ENCODE measurements around the gene NPRL2. TPM values are rescaled to one million over a fixed set of nuclear protein-coding genes. Genes with fewer than 3 reads are reported as not detected.

NPRL2 gene
- total and polyA plus RNA-seq, 9 of the 15 experiments (the other 6 are each of a cell fraction or from before 2014, with no cell fraction given): 17.4 to 40.4 (median 24.4) TPM

DNA sequence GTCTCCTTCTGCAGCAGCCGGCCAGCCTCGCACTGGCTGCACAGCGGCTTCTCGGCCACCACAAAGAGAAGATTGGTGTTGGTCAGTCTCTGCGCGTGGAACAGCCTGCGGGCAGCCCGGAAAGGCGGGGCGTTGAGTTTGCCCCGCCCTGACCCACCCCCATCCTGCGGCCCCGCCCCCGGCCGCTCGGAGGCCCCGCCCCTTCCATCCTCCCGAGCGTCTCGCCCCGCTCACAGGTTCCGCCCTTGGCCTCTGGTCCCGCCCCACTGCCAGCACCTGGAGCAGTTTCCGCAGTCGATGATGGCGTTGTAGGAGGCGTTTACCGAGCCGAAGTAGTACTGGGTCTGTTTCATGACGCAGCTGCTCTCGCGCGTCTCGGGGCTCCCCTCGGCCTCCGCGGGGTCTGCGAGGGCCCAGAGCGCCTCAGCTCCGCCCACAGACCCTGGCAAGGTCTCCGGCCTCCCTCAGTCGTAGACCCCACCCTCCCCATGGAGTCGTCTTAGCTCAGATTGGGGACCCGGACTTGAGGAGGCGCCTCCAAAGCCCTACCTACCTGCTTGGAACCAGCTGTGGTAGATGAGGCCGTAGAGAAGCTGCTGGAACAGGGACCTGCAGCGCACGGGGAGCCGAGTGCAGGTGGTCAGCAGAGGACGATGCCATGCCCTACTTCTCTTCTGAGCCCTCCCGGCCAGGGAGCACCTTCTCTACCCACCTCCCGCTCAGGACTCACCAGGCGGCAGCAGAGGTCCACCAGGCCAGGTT lies 14.7 kb upstream of the NPRL2 start:
- Histone ChIP-seq H3K4me2 (ENCODE audit: insufficient read depth, low read length) (peak overlapping the region; percentile 69), H3K4me1 (replicated peaks in 1 of 2; ENCODE audit: control insufficient read depth in 2 of 2, insufficient read depth in 2 of 2, low read length in 2 of 2) (peaks cover 0 to 30% of the 10 kb centered on the region in 2 experiments; a peak in 3 of 5 replicates), H4K20me1 (replicated peaks; ENCODE audit: control insufficient read depth, insufficient read depth, low read length) (no peaks in the 10 kb centered on the region), H3K4me3 (peak overlapping the region; percentile 39), H3K9me3 (replicated peaks; ENCODE audit: control insufficient read depth, insufficient read depth, low read depth, low read length) (no peaks in the 10 kb centered on the region), H3K79me2 (ENCODE audit: control insufficient read depth, insufficient read depth, low read length) (no peaks in the 10 kb centered on the region), H3K27me3 (ENCODE audit: control insufficient read depth in 2 of 2, insufficient read depth in 2 of 2, low read length in 2 of 2) (no peaks in the 10 kb centered on the region), H3K27ac (ENCODE audit: extremely low read depth, low read depth, low read length) (no peak overlapping the region), H3K36me3 (ENCODE audit: control insufficient read depth, insufficient read depth, low read length) (no peaks in the 10 kb centered on the region), H2AFZ (ENCODE audit: low read depth, low read length) (peak overlapping the region; percentile 91), H3K9me1 (ENCODE audit: control insufficient read depth, insufficient read depth, low read length) (no peaks in the 10 kb centered on the region), H3K9ac (ENCODE audit: insufficient read depth in 1 of 2, low read depth in 2 of 2, low read length in 2 of 2) (peak overlapping the region; percentile 22 to 92; a peak in 2 of 4 replicates)
- intact Hi-C loops (cut with micrococcal nuclease): no loop called here
- BruUV-seq (replicated peaks): no TSS peak
- DNase-seq (ENCODE audit: extremely low read depth in 1 of 4, low spot score in 3 of 4) (peak; percentile 87 to 93 (median 90)), FAIRE-seq (peak; percentile 84), ATAC-seq (peak; percentile 94)
- in situ Hi-C loops (cut with MboI): no loop called here
- ChIA-PET POLR2A (interaction anchor here (0.6 to 1.0 kb wide), 4 partner anchors 11 to 87 kb away, joined by 3 to 4 read pairs (median 3); no protein-coding TSS in a partner anchor), CTCF (ENCODE audit: low intra/inter-chr PET ratio) (no interaction called here)
- WGBS (ENCODE audit: insufficient coverage, low coverage, missing lambda C conversion rate): 3% methylated on average over 32 of the region's 53 CpGs
- TF ChIP-seq GABPB1 (CRISPR knock-in tag; IDR thresholded peaks at IDR 0.05) (0 out of 2 replicates have a peak, but pooled peaks have one; percentile 7), RCOR1 (IDR thresholded peaks at IDR 0.05; ENCODE audit: borderline replicate concordance in 1 of 2, low read depth in 2 of 2, low read length in 2 of 2) (0 out of 4 replicates have a peak, but pooled peaks of 1 of the 2 experiments have one; percentile 4), BDP1 (IDR thresholded peaks at IDR 0.05; ENCODE audit: insufficient read depth, insufficient read length) (no peak), NFATC3 (IDR thresholded peaks at IDR 0.05) (no peak), ZNF695 (CRISPR knock-in tag; IDR thresholded peaks at IDR 0.05) (no peak), STAT5B (CRISPR knock-in tag; IDR thresholded peaks at IDR 0.05) (no peak), PPARD (CRISPR knock-in tag; IDR thresholded peaks at IDR 0.05) (no peak), RAD51 (IDR thresholded peaks at IDR 0.05; ENCODE audit: borderline replicate concordance, low read depth) (no peak), RBM15 (IDR thresholded peaks at IDR 0.05; ENCODE audit: insufficient read depth, low read length) (no peak), HNRNPH1 (optimal IDR thresholded peaks at IDR 0.05; ENCODE audit: low read depth, low read length) (no peak), CREB1 (IDR thresholded peaks at IDR 0.05) (0 out of 2 replicates have a peak, but pooled peaks have one; percentile 30), CREB1 (CRISPR knock-in tag; IDR thresholded peaks at IDR 0.05) (no peak), TCFL5 (CRISPR knock-in tag; conservative IDR thresholded peaks at IDR 0.05) (no peak), ZNF174 (CRISPR knock-in tag; IDR thresholded peaks at IDR 0.05) (no peak), CHD2 (IDR thresholded peaks at IDR 0.05; ENCODE audit: low read depth, low read length) (peak; percentile 25; the same call in 1 of the 2 replicates), ATF1 (CRISPR knock-in tag; IDR thresholded peaks at IDR 0.05) (no peak), ATF1 (tag; IDR thresholded peaks at IDR 0.05) (0 out of 2 replicates have a peak, but pooled peaks have one; percentile 11), TBP (optimal IDR thresholded peaks at IDR 0.05; ENCODE audit: low read depth, low read length) (peak; percentile 30), JUN (IDR thresholded peaks at IDR 0.05; ENCODE audit: borderline replicate concordance, low read depth, low read length) (no peak), JUN (CRISPR knock-in tag; IDR thresholded peaks at IDR 0.05; ENCODE audit: borderline replicate concordance) (no peak), MAZ (CRISPR knock-in tag; conservative IDR thresholded peaks at IDR 0.05 in 1 of 2, IDR thresholded peaks at IDR 0.05 in 1 of 2) (0 out of 4 replicates have a peak, but pooled peaks of 1 of the 2 experiments have one; percentile 16), ZNF445 (CRISPR knock-in tag; IDR thresholded peaks at IDR 0.05; ENCODE audit: low read depth) (no peak), FOXA1 (IDR thresholded peaks at IDR 0.05; ENCODE audit: borderline replicate concordance) (no peak)
- TF ChIP-seq, protein P1, sequence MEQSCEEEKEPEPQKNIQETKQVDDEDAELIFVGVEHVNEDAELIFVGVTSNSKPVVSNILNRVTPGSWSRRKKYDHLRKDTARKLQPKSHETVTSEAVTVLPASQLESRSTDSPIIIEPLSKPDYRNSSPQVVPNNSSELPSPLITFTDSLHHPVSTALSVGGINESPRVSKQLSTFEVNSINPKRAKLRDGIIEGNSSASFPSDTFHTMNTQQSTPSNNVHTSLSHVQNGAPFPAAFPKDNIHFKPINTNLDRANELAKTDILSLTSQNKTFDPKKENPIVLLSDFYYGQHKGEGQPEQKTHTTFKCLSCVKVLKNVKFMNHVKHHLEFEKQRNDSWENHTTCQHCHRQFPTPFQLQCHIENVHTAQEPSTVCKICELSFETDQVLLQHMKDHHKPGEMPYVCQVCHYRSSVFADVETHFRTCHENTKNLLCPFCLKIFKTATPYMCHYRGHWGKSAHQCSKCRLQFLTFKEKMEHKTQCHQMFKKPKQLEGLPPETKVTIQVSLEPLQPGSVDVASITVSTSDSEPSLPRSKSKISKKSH (CRISPR knock-in tag; IDR thresholded peaks at IDR 0.05): no peak

All from K562 (cell line).